MCF 10A (cell line): ENCODE data around the gene GDF11. TPM values are rescaled to one million over a fixed set of nuclear protein-coding genes. Genes with fewer than 3 reads are reported as not detected.
A peak's percentile ranks its signal among the peaks of the same experiment; 100 is the strongest.

Experiments used
- BruUV-seq: library from RNA; stranded (reverse); fragments of 400-500 nt; replicated peaks from 2 replicates; lab custom pipeline; 2021; lab: Mats Ljungman, UMichigan
- CTCF ChIA-PET: fragments of 300-600 bp; sonication (Branson Sonifier 250); formaldehyde crosslinking; extraction: SDS; loops from one replicate; lab custom pipeline; 2021; ENCODE audit warnings: antibody characterized with exemption, inconsistent platforms; lab: Yijun Ruan, JAX
- POLR2A ChIA-PET: fragments of 300-600, 350-650 bp; sonication (Branson Sonifier 250); formaldehyde crosslinking; extraction: SDS; loops from one replicate; lab custom pipeline; 2020; ENCODE audit warnings: antibody characterized with exemption, inconsistent platforms; lab: Yijun Ruan, JAX
- DNase-seq: peaks from one replicate; pipeline ENCODE4 v3.0.0-alpha.2; 2018; ENCODE audit not compliant: unreplicated experiment
- H3K27ac Mint-ChIP-seq: one replicate; pipeline ENCODE4 v1.8.0; 2022; ENCODE audit warnings: mild to moderate bottlenecking, low read depth, mixed read lengths; ENCODE audit not compliant: unreplicated experiment
- H3K27me3 Mint-ChIP-seq: one replicate; pipeline ENCODE4 v1.8.0; 2022; ENCODE audit warnings: mixed read lengths; ENCODE audit not compliant: insufficient read depth, unreplicated experiment
- H3K36me3 Mint-ChIP-seq: one replicate; pipeline ENCODE4 v1.8.0; 2022; ENCODE audit warnings: mild to moderate bottlenecking, moderate library complexity, mixed read lengths; ENCODE audit not compliant: insufficient read depth, unreplicated experiment
- H3K4me1 Mint-ChIP-seq: one replicate; pipeline ENCODE4 v1.8.0; 2022; ENCODE audit warnings: mixed read lengths; ENCODE audit not compliant: insufficient read depth, unreplicated experiment
- H3K4me3 Mint-ChIP-seq: one replicate; pipeline ENCODE4 v1.8.0; 2022; ENCODE audit warnings: mild to moderate bottlenecking, moderate library complexity, mixed read lengths; ENCODE audit not compliant: unreplicated experiment
- H3K9me3 Mint-ChIP-seq: one replicate; pipeline ENCODE4 v1.8.0; 2022; ENCODE audit warnings: mixed read lengths; ENCODE audit not compliant: unreplicated experiment
- CTCF ChIP-seq: fragments of 200-600 bp; IDR thresholded peaks from one replicate; pipeline ENCODE4 v1.8.0; 2022; ENCODE audit warnings: antibody characterized with exemption, mild to moderate bottlenecking; ENCODE audit not compliant: unreplicated experiment
- intact Hi-C: fragments of 100-400 bp; cut with micrococcal nuclease; formaldehyde crosslinking; loops from 2 replicates; pipeline ENCODE4 v1.14.1; 2022
- total RNA-seq: library from RNA; stranded (reverse); gene quantifications from 2 replicates; pipeline ENCODE4 v1.2.3, GENCODE V29; 2022

GDF11 gene
- total RNA-seq, 1 experiment from 2014 or later: 1.9 TPM

- ChIA-PET CTCF (interaction anchor here (0.6 to 1.2 kb wide), 7 partner anchors 14 to 953 kb away, joined by 3 to 4 read pairs (median 3); partner anchors contain the start of gene SUOX), POLR2A (no interaction called here)
- Mint-ChIP-seq H3K27ac (no peak overlapping the region), H3K4me3 (no peak overlapping the region), H3K4me1 (peaks cover 35% of the 10 kb centered on the region), H3K9me3 (no peaks in the 10 kb centered on the region), H3K36me3 (peaks cover 6% of the 10 kb centered on the region), H3K27me3 (no peaks in the 10 kb centered on the region)
- DNase-seq: no peak
- no TSS peak for BruUV-seq
- intact Hi-C loops: loop anchor here (10.0 kb wide), 2 partner anchors 461 to 491 kb away; partner anchors contain the start of genes NABP2 and RNF41
- no peak for TF ChIP-seq CTCF
Observed at GRCh38 chr12:55733858-55734257, 9.1 kb upstream of the GDF11 start.

GRCh38 chr12:55734595-55734994 is 8.3 kb upstream of the GDF11 start:
- ChIA-PET CTCF (interaction anchor here (0.6 to 1.2 kb wide), 8 partner anchors 12 to 306 kb away, joined by 3 to 5 read pairs (median 3); partner anchors contain the start of gene SUOX), POLR2A (no interaction called here)
- no peaks in the 10 kb centered on the region for H3K9me3 Mint-ChIP-seq
- peaks cover 6% of the 10 kb centered on the region for H3K36me3 Mint-ChIP-seq
- intact Hi-C loops: loop anchor here (10.0 kb wide), 2 partner anchors 460 to 490 kb away; partner anchors contain the start of genes NABP2 and RNF41
- BruUV-seq: no TSS peak
- H3K4me1 Mint-ChIP-seq: peaks cover 37% of the 10 kb centered on the region
- H3K27ac Mint-ChIP-seq: no peak overlapping the region
- H3K27me3 Mint-ChIP-seq: no peaks in the 10 kb centered on the region
- DNase-seq: no peak
- TF ChIP-seq CTCF: no peak
- H3K4me3 Mint-ChIP-seq: no peak overlapping the region

DNA sequence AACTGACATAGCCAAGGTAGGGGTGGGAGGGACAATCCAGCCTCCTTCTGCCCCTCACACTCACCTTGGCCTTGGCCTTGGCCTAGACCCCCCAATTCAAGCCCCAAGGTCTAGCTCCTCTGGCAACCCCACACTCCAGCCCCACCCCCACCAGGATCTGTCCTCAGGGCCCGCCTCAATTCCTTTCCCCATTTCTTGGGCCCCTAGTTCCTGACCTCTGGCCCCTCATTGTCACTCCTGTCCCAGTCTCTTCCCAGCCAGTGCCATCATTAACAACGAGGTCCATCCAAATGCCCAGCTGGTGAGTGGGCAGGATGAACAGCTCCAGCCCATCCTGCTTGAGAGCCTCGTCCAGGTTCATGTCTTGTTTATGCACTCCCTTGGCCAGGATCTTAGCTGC is 6.8 kb upstream of the GDF11 start:
- CTCF ChIA-PET: interaction anchor here (0.6 to 3.8 kb wide), 7 partner anchors 12 to 239 kb away, joined by 3 to 36 read pairs (median 5); no protein-coding TSS in a partner anchor
- H3K4me1 Mint-ChIP-seq: peaks cover 25% of the 10 kb centered on the region
- no peaks in the 10 kb centered on the region for H3K27me3 Mint-ChIP-seq
- DNase-seq: no peak
- H3K27ac Mint-ChIP-seq: no peak overlapping the region
- peaks cover 6% of the 10 kb centered on the region for H3K36me3 Mint-ChIP-seq
- TF ChIP-seq CTCF: no peak
- intact Hi-C loops: loop anchor here (2.0 to 10.0 kb wide), 4 partner anchors 55 to 549 kb away; partner anchors contain the start of genes NABP2 and RNF41
- no peaks in the 10 kb centered on the region for H3K9me3 Mint-ChIP-seq
- no peak overlapping the region for H3K4me3 Mint-ChIP-seq
- no TSS peak for BruUV-seq
- POLR2A ChIA-PET: no interaction called here

DNA sequence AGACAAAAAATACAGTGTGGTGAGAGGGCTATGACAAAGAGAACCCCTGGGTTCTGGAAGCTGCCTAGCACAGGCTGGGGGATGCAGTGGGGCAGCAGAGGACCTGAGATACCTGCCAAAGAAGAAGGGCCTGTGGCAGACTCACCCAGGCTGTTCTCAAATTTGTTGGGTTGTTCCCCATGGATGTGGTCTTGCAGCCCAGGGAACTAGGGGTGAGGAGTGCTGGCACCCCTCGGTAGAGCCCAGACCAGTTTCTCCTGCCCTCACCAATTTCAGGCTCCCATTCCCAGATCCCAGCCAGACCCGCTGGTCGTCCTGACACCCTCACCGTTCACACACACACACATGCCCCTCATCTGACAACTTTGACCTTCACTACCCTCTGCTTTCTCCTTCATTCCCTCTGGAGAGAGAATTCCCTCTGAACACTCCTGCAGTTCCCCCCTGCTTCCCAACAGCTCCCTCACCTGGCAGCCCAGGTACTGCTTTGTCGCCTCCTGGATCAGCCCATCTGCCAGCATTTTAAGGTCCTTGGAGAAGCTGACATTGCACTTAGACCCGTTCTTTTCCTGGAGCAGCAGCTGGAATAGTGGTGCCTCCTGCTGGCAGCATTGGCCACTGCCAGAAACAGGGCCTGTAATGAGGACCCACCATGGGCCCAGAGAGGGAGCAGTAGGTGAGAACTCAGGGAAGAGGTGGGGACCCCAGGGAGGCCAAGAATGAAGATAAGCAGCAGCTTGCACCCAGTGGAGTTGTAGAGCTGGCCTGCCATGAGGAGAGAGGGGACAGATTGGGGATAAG is 5.9 kb upstream of the GDF11 start:
- intact Hi-C loops: loop anchor here (1.0 to 10.0 kb wide), 5 partner anchors 56 to 550 kb away; partner anchors contain the start of genes NABP2 and RNF41

More for the DNA sequence above, 5.9 kb upstream of the GDF11 start:
- DNase-seq: peak; percentile 81
- peaks cover 5% of the 10 kb centered on the region for H3K27me3 Mint-ChIP-seq
- peak; percentile 63 for TF ChIP-seq CTCF
- no peak overlapping the region for H3K4me3 Mint-ChIP-seq
- H3K27ac Mint-ChIP-seq: no peak overlapping the region
- H3K9me3 Mint-ChIP-seq: no peaks in the 10 kb centered on the region
- no TSS peak for BruUV-seq
- H3K36me3 Mint-ChIP-seq: peaks cover 6% of the 10 kb centered on the region
- POLR2A ChIA-PET: interaction anchor here (0.6 kb wide), 2 partner anchors 70 to 771 kb away, joined by 3 read pairs; no protein-coding TSS in a partner anchor
- peaks cover 27% of the 10 kb centered on the region for H3K4me1 Mint-ChIP-seq
- CTCF ChIA-PET: interaction anchor here (0.6 to 3.8 kb wide), 19 partner anchors 11 to 415 kb away, joined by 3 to 36 read pairs (median 3); partner anchors contain the start of genes MYL6B, ORMDL2, SARNP and ZC3H10
